Stimulated activated naive CD8-positive, alpha-beta T cell treated with anti-CD3 and anti-CD28 coated beads, Interleukin-15, Interleukin-2, amounts not matched to agents 100 U/mL and 50 U/mL, for 24 hours (primary cell): Measurements from ENCODE around the gene HSF2.
"Not testable (repeated sequence)": the region's sequence is repeated elsewhere in the genome, so short reads cannot be mapped to it uniquely, and the experiment has no call there.

Source experiments
- ATAC-seq: fragments of 150-1000 bp; cut with Tn5 transposase; one replicate; pipeline ENCODE4 v1.10.0; 2021
- DNase-seq: peaks from one replicate; pipeline ENCODE4 v3.0.0; 2021

HSF2 gene

DNA sequence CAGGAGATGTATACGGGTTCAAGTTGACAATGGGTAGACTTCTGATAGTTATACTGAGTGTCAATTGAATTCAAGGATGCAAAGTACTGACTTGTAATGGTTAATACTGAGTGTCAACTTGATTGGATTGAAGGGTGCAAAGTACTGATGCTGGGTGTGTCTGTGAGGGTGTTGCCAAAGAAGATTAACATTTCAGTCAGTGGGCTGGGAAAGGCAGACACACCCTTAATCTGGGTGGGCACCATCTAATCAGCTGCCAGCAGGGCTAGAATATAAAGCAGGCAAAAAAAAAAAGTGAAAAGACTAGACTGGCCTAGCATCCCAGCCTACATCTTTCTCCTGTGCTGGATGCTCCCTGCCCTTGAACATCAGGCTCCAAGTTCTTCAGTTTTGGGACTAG lies 55.7 kb downstream of the HSF2 start:
- ATAC-seq, DNase-seq: not testable (repeated sequence)

DNA sequence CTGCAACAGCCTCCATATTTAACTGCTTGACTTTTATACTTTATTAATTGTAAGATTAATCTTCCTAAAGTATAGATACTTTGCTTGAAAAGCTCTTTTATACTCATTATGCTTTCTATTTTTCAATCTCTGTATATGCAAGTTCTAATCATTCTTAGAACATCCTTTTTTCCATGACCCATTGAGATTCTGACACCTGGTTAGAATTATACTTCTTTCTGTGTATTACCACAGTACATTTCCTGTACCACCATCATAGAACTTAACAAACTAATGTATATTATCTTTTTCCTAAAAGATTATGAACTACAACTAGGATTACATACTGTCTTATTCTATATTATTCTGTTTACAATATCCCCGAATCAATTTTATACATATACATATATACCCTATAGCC lies 58.6 kb downstream of the HSF2 start:
- ATAC-seq: no peak
- no peak for DNase-seq

DNA sequence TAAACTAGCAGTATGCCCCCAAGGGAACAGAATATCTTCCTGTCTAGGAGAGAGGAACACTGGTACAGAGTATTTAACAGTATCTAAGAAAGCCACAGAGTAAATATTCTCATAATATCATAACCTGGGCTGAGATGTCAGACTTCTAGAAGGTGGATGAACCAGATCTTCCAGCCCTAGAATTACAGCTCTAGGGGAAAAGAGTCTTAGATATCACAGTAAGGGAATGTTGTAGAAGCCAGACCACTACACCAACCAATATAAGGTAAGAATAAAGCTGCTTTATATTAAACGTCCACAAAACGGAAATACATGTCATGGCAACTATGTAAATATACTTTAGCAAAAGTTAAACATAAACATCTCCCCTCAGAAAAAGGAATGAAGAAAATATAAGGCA lies 59.8 kb downstream of the HSF2 start:
- DNase-seq (no peak), ATAC-seq (no peak)

DNA sequence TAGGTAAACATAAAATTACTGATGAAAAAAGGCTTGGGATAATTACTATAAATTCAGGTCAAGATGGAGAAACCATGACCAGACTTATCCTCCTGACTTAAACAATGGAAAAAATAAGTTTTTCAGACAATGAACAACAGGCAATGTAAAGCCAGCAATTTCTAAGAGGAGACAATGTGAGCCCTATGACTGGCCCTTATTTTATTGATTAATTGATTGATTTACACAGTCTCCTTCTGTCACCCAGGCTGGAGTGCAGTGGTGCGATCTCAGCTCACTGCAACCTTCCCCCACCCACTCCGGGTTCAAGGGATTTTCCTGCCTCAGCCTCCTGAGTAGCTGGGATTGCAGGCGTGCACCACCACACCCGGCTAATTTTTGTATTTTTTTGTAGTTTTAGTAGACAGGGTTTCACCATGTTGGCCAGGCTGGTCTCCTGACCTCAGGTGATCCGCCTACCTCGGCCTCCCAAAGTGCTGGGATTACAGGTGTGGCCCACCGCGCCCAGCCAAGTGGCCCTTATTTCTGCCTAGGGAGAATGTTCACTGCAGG lies 60.5 kb downstream of the HSF2 start:
- not testable (repeated sequence) for DNase-seq, ATAC-seq

DNA sequence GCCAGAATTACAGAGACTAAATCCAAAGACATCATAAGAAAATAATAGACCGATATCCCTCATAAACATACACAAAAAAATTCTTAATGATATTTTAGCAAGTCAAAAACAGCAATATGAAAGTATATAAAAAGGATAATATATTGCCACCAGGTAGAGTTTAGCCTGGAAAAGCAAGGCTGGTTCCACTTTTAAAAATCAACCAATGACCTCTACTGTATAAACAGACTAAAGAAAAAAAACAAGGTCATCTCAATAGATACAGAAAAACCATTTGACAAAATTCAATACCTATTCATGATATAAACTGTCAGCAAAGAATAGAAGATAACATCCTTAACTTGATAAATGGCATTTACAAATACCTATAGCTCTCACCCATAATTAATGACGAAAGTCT lies 62.4 kb downstream of the HSF2 start:
- no peak for ATAC-seq

DNA sequence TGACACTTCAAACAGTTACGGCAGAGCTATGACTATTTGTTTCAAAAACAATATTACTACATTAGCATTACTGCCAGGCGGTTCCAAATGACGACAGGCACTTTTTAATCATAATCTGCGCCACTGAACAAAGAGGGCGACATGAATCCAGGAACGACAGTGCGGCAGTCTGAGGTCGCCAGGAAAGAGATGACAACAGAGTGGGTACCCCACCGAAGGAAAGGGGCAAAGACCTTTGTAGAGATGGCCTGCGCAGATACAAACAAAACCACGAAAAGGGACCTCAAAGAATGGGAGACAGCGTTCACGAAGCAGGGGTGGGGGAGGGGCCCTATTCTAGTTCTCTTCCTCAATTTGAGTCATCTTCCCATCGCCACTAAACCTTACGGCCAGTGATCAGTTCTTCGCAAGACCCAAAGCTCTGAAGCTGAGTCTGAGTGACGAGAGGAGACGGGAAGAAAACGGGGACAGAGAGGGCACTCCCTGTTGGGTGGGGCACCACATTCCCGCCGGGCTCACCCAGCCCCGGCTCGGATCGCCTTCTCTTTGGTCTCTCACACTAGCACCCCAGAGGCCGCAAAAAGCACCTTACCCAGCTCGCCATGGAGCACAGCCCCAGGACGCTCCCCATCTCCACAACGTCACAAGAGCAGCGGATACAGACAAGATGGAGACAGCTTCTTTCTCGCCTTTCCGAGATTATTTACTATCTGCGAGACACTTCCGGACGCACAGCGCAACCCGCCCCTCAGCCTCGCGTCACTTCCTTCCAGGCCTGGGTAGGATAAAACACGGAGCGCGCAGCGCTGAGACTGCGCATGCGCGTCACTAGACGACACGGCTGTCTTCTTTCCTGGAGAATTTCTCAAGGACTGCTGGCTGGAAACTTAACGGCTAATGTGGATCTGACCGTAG lies 71.9 kb downstream of the HSF2 start, which contains the start of gene SERINC1:
TSS of gene SERINC1 (minus strand) at position 701 of the 915 bp plus-strand sequence. CDS start at position 631, 70 bp downstream.
- DNase-seq (peak; percentile 91), ATAC-seq (peak; percentile 98)

More for the DNA sequence above, 62.4 kb downstream of the HSF2 start:
- no peak for DNase-seq

DNA sequence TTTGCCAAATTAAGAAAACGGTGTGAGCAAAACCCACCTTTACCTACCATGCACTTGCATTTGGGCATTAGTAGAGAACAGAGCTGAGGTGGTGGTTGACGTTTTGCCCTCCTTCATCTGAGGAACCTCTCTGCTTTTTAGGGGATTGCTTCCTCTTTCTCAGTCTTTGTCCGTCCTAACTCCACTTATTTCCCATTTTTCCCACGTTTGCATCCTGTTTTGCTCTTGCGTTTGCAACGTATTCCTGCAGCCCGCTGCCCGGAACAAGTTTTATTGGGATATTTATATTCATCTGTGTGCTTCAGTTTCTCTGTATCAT lies 72.5 kb downstream of the HSF2 start:
- DNase-seq: no peak

DNA sequence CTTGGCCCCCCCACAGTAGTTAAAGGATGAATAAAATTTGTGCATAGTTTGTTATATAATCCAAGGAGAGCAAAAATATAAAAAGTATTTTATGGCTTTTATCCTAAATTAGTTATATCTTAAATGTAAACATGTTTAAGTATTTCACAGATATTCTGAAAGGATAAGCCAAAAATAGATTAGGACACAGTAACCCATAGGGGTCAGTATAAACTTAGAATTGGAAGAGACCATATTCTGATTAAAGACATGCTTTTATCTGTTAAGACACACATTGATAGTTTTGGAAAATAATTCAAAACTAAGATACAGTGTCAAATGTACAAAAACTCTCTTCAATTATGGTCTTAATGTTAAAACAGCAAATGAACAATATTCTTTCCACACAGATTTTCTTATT lies 76.7 kb downstream of the HSF2 start:
- no peak for ATAC-seq
- no peak for DNase-seq

More for the DNA sequence above, 72.5 kb downstream of the HSF2 start:
- peak; percentile 44 for ATAC-seq

DNA sequence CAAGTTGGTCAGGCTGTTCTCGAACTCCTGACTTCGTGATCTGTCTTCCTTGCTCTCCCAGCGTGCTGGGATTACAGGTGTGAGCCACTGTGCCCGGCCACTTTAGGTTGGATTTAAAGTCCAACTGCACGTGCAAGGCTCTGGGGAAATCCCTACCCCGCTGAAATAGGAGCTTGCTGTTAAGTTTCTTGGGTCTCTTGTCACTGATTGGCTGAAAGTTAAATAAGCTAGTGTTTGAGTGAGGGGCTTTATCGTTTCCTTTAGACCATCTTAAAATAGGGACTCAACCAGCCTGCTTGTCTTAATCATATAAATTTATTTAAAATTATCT lies 83.3 kb downstream of the HSF2 start:
- DNase-seq: no peak
- no peak for ATAC-seq
